PC-9 (cell line): Measurements from ENCODE around the gene SLC37A3. TPM values are rescaled to one million over a fixed set of nuclear protein-coding genes. Genes with fewer than 3 reads are reported as not detected.

Experiments
- BruUV-seq: library from RNA; stranded (reverse); fragments of 400-500 nt; replicated peaks from 2 replicates; lab custom pipeline; 2021; lab: Mats Ljungman, UMichigan
- CTCF ChIA-PET: fragments of 300-600 bp; sonication (Branson Sonifier 250); formaldehyde crosslinking; loops from one replicate; lab custom pipeline; 2022; ENCODE audit warnings: antibody characterized with exemption; lab: Charles Lee
- POLR2A ChIA-PET: fragments of 300-600 bp; sonication (Branson Sonifier 250); formaldehyde crosslinking; loops from one replicate; lab custom pipeline; 2022; ENCODE audit warnings: antibody characterized with exemption; ENCODE audit not compliant: unreplicated experiment; lab: Charles Lee
- DNase-seq, 2 experiments: peaks; one replicate each; pipeline versions ENCODE4 v3.0.0 to v3.0.0-alpha.2; 2015 to 2022; ENCODE audit warnings: mixed read lengths in 1 of 2
- H2AFZ ChIP-seq: fragments of 200-600 bp; sonication (generic); 2 replicates; pipeline ENCODE4 v1.8.1; 2017; ENCODE audit warnings: antibody characterized with exemption
- H3F3A ChIP-seq: fragments of 200-600 bp; sonication (generic); 2 replicates; pipeline ENCODE4 v1.8.1; 2017; ENCODE audit warnings: antibody characterized with exemption, mild to moderate bottlenecking, low read depth; ENCODE audit not compliant: insufficient read depth
- H3K27ac ChIP-seq: fragments of 200-600 bp; sonication (generic); 2 replicates; pipeline ENCODE4 v1.6.1; 2016; ENCODE audit warnings: mixed run types
- H3K27me3 ChIP-seq: fragments of 200-600 bp; sonication (generic); 2 replicates; pipeline ENCODE4 v1.6.1; 2016; ENCODE audit warnings: low read depth, mixed run types; ENCODE audit not compliant: insufficient read depth
- H3K36me3 ChIP-seq: fragments of 200-600 bp; sonication (generic); 2 replicates; pipeline ENCODE4 v1.6.1; 2016; ENCODE audit warnings: low read depth, mixed run types
- H3K4me1 ChIP-seq: fragments of 200-600 bp; sonication (generic); replicated peaks from 2 replicates; pipeline ENCODE4 v1.6.1; 2016; ENCODE audit warnings: mixed run types; ENCODE audit not compliant: insufficient read depth
- H3K4me2 ChIP-seq: fragments of 200-600 bp; sonication (generic); 2 replicates; pipeline ENCODE4 v1.6.1; 2017; ENCODE audit warnings: mixed run types
- H3K4me3 ChIP-seq: fragments of 200-600 bp; sonication (generic); 2 replicates; pipeline ENCODE4 v1.6.1; 2016; ENCODE audit warnings: mixed run types
- H3K79me2 ChIP-seq: fragments of 200-600 bp; sonication (generic); 2 replicates; pipeline ENCODE4 v1.6.1; 2017; ENCODE audit warnings: low read depth, mixed run types
- H3K9me2 ChIP-seq: fragments of 200-600 bp; sonication (generic); 2 replicates; pipeline ENCODE4 v1.8.1; 2017; ENCODE audit warnings: mild to moderate bottlenecking; ENCODE audit not compliant: insufficient read depth
- H3K9me3 ChIP-seq: fragments of 200-600 bp; sonication (generic); 2 replicates; pipeline ENCODE4 v1.8.1; 2016; ENCODE audit warnings: low read depth; ENCODE audit not compliant: insufficient read depth
- H4K20me1 ChIP-seq: fragments of 200-600 bp; sonication (generic); 2 replicates; pipeline ENCODE4 v1.8.1; 2017; ENCODE audit not compliant: insufficient read depth
- EZH2 ChIP-seq: fragments of 200-600 bp; sonication (generic); IDR thresholded peaks from 2 replicates; pipeline ENCODE4 v1.8.0; 2017; ENCODE audit warnings: antibody characterized with exemption, low read depth
- intact Hi-C: fragments of 100-400 bp; cut with micrococcal nuclease; formaldehyde crosslinking; loops from one replicate; pipeline ENCODE4 v1.10.0; 2022; ENCODE audit not compliant: unreplicated experiment
- total RNA-seq: library from RNA; stranded (reverse); gene quantifications from 2 replicates; pipeline ENCODE4 v1.2.3, GENCODE V29; 2021
- TF ChIP-seq, protein P1 (sequence below): fragments of 200-600 bp; sonication (generic); conservative IDR thresholded peaks from 2 replicates; pipeline ENCODE4 v1.6.1; 2017; ENCODE audit warnings: mixed run types, antibody characterized with exemption, mild to moderate bottlenecking, moderate library complexity

SLC37A3 gene
- total RNA-seq, 1 experiment from 2014 or later = 54.8 TPM

DNA sequence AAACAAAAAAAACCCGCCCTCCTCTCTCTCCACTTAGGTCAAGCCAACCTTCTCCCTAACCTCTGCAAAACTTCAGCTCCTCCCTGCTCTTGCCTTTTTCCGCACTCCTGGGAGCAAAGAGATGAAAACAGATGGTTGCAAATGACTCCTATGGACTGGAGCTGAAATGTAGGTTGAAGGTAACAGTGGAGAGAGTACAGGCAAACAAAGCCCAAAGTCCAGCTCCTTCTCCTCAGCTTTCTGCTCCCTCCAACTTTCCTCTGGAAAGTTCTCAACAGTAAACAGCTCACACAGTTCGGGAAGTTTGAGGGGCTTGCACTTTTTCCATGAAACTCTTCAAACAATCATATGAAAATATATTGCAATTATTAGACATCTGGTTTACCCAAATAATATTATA, 90.3 kb downstream of the SLC37A3 start:
- POLR2A ChIA-PET = interaction anchor here (0.5 kb wide), 1 partner anchor 87 kb away, joined by 3 read pairs; no protein-coding TSS in a partner anchor
- Histone ChIP-seq H3F3A (peaks cover 8% of the 10 kb centered on the region; the same call in 1 of the 2 replicates), H3K27ac (no peak overlapping the region), H3K4me1 (peaks cover 11% of the 10 kb centered on the region; the same call in 1 of the 2 replicates), H3K79me2 (no peaks in the 10 kb centered on the region), H3K4me3 (no peak overlapping the region), H3K9me3 (no peaks in the 10 kb centered on the region), H3K9me2 (no peaks in the 10 kb centered on the region), H4K20me1 (no peaks in the 10 kb centered on the region), H3K4me2 (no peak overlapping the region), H3K36me3 (no peaks in the 10 kb centered on the region), H2AFZ (no peak overlapping the region), H3K27me3 (no peaks in the 10 kb centered on the region)
- no peak for DNase-seq
- TF ChIP-seq EZH2 = no peak
- TF ChIP-seq, protein P1, sequence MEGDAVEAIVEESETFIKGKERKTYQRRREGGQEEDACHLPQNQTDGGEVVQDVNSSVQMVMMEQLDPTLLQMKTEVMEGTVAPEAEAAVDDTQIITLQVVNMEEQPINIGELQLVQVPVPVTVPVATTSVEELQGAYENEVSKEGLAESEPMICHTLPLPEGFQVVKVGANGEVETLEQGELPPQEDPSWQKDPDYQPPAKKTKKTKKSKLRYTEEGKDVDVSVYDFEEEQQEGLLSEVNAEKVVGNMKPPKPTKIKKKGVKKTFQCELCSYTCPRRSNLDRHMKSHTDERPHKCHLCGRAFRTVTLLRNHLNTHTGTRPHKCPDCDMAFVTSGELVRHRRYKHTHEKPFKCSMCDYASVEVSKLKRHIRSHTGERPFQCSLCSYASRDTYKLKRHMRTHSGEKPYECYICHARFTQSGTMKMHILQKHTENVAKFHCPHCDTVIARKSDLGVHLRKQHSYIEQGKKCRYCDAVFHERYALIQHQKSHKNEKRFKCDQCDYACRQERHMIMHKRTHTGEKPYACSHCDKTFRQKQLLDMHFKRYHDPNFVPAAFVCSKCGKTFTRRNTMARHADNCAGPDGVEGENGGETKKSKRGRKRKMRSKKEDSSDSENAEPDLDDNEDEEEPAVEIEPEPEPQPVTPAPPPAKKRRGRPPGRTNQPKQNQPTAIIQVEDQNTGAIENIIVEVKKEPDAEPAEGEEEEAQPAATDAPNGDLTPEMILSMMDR = no peak
- no TSS peak for BruUV-seq
- CTCF ChIA-PET = no interaction called here
- intact Hi-C loops = no loop called here

DNA sequence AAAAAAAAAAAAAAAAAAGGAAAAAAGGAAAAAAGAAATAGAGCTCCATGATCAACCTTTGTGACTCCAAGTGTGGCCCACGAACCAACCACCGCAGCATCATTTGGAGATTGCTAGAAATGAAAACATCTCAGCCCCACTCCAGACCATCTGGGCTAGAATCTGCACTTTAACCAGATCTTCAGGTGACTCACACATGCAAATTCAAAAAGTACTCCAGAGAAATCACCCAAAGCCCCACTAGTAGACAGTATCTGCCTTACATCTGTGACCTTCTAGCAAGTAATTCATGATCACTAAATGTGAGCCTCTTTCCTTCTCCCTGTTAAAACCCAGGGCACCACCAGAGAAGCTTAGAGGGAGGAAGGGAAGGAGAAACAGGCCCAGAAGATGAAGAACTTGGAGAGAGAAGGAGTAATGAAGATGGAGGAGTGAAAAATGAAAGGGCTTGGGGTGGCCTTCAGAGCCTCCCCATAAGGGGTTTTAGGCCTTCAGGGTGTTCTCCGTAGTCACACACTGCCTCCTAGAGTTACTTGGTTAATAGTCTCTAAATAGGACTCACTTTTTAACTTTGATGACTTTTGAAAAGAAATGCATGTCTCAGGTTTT, 94.0 kb downstream of the SLC37A3 start:
- CTCF ChIA-PET = interaction anchor here (0.7 kb wide), 1 partner anchor 657 kb away, joined by 5 read pairs; no protein-coding TSS in a partner anchor
- Histone ChIP-seq H3K9me3 (no peaks in the 10 kb centered on the region), H3K27ac (no peak overlapping the region), H2AFZ (no peak overlapping the region), H3K4me1 (no peaks in the 10 kb centered on the region), H3K36me3 (no peaks in the 10 kb centered on the region), H3K4me2 (no peak overlapping the region), H3K4me3 (no peak overlapping the region), H4K20me1 (no peaks in the 10 kb centered on the region), H3K9me2 (no peaks in the 10 kb centered on the region), H3K27me3 (no peaks in the 10 kb centered on the region), H3F3A (no peaks in the 10 kb centered on the region), H3K79me2 (no peaks in the 10 kb centered on the region)
- BruUV-seq = no TSS peak
- POLR2A ChIA-PET = no interaction called here
- DNase-seq = no peak
- intact Hi-C loops = no loop called here
- TF ChIP-seq, protein P1 = 0 out of 2 replicates have a peak, but pooled peaks have one; percentile 28
- no peak for TF ChIP-seq EZH2

DNA sequence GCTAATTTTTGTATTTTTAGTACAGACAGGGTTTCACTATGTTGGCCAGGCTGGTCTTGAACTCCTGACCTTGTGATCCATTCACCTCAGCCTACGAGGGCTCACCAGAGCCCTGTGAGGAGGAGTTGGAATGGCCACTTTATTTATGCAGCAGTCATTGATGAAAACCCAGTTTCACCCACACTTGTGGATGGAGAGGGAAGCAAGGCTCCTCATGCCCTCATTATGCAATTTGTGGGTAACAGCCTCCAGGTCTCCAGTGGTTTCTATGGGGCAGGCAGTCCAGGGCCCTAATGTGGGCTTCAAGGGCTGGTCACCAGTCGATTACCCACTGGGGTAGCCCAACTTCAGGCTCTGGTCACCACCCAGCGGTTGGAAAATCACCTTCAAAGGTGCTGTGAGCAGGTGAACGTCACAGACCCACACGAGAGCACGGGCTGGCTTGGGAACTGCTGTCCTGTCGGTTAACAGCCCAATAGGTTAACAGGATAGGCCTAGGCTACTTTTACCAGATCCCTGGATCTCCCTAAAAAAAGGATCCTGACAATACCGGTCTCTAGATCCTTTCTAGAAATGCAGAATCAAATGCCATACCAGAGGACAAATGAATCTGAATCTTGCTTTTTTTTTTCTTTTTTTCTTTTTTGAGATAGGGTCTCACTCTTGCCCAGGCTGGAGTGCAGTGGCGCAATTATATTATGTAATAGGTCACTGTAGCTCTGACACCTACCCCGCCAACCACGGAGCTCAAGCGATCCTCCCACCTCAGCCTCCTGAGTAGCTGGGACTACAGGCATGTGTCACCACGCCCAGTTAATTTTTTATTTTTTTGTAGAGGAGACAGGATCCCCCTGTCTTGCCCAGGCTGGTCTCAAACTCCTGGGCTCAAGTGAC, 97.8 kb downstream of the SLC37A3 start:
- Histone ChIP-seq H3K27me3 (no peaks in the 10 kb centered on the region), H3K4me1 (no peaks in the 10 kb centered on the region), H3K36me3 (no peaks in the 10 kb centered on the region), H3K4me3 (no peak overlapping the region), H3F3A (no peaks in the 10 kb centered on the region), H3K27ac (no peak overlapping the region), H2AFZ (no peak overlapping the region), H3K4me2 (no peak overlapping the region), H4K20me1 (no peaks in the 10 kb centered on the region), H3K79me2 (no peaks in the 10 kb centered on the region), H3K9me2 (no peaks in the 10 kb centered on the region), H3K9me3 (no peaks in the 10 kb centered on the region)
- BruUV-seq = no TSS peak
- DNase-seq = no peak
- TF ChIP-seq EZH2 = no peak
- TF ChIP-seq, protein P1 = no peak
- intact Hi-C loops = no loop called here
- ChIA-PET POLR2A (no interaction called here), CTCF (no interaction called here)
